GM12873 (cell line): Measurements from ENCODE around the gene TRPM1.

ENCODE experiments used
- TF ChIP-seq, protein P1 (sequence below): IDR thresholded peaks from 2 replicates; pipeline ENCODE4 v1.5.1; 2012; ENCODE audit warnings: low read depth, mild to moderate bottlenecking, moderate library complexity, low read length, control low read depth; ENCODE audit not compliant: insufficient read depth; ENCODE audit errors: missing control alignments

The TRPM1 gene

DNA sequence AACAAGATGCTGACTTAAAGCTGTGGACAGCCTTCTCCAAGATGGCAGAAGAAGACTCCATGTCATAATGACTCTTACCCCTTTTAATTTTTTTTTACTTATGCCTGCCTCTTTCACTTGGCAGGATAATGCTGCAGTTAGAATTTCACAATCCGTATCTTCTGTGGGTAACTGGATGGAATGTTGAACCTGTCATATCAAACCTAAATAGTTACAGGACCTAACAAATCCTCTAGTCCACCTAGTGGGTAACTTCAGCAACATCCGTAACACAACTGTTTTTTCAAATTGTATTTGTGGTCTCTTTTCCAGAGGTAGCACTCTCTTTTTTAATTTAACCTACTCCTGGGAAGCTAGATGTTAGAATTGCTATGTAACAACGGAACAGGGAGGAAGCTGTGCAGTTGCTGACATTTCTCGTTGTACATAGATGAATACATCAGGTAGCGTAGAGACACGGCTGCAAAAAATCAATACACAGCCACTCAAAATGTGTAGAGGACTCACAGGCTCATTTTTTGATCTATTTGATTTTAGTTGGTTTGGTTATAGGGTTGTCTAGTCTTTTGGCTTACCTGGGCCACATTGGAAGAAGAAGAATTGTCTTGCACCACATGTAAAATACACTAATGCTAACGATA is 43.9 kb upstream of the TRPM1 start:
- TF ChIP-seq, protein P1, sequence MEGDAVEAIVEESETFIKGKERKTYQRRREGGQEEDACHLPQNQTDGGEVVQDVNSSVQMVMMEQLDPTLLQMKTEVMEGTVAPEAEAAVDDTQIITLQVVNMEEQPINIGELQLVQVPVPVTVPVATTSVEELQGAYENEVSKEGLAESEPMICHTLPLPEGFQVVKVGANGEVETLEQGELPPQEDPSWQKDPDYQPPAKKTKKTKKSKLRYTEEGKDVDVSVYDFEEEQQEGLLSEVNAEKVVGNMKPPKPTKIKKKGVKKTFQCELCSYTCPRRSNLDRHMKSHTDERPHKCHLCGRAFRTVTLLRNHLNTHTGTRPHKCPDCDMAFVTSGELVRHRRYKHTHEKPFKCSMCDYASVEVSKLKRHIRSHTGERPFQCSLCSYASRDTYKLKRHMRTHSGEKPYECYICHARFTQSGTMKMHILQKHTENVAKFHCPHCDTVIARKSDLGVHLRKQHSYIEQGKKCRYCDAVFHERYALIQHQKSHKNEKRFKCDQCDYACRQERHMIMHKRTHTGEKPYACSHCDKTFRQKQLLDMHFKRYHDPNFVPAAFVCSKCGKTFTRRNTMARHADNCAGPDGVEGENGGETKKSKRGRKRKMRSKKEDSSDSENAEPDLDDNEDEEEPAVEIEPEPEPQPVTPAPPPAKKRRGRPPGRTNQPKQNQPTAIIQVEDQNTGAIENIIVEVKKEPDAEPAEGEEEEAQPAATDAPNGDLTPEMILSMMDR: peak; percentile 14

DNA sequence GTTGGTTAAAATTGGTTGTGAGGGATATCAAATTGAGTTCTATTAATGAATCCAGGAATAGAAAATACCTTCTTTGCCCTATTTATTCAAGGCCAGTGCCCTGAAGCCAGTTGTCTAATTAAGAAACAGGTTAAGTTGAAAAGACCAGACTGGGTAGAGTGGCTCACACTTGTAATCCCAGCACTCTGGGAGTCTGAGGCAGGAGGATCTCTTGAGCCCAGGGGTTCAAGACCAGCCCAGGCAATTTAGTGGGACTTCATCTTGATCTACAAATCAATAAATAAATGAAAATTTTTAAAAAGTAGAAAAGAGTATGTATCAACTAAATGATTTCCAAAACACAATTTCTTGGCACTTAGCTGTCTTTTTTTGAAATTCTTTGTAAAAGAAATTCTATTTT is 40.3 kb upstream of the TRPM1 start:
- TF ChIP-seq, protein P1: no peak

DNA sequence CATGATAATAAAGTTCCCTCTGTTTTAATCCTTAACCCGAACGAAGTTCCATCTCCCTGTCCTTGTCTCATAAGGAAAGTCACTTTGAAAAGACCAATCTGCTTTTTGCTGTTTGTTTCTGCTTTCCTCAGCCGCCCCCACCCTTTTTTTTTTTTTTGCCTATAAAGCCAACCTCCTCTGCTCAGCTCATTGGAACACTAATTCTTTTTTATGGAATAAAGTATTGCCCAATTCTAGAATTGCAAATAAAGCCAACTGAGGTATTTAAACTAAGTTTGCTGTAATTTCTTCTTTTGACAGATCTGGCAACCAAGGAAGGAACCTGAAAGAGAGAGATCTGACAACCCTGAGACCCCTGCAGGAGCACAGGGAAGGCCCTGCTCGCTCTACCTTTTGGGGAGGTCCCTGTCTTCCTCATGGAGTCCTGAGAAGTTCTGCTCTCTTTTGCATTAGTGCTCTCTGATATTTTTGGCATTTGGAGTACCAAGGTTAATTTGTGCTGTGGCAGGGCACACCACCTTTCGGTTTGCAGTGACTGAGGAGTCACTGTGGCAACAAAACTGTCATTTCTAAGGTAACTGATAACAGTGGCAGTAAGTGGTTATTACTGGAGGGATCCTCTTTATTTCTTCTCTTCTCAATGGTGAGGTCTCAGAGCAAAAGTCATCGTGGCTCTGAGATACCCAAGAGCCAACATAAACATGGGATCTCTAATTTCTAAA is 35.2 kb upstream of the TRPM1 start:
- TF ChIP-seq, protein P1: no peak

DNA sequence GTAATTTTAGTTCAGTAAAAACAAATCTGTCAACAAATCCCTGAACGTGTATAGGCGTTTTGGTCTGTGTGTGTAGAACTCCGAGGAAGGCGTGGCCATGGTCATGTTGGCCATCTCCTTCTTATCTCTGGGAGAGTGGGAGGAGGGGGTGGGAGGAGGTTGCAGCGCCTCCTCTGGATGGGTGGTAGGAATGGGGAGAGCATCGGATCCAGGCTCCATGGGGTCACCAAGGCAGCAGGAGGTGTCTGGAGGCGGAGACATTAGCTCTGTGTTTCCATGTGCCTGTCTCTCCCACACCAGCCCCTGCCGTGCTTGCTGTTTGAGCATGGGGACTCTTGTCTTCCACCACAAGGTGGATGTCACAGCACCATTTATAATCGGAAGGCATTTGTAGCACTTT is 34.5 kb upstream of the TRPM1 start:
- TF ChIP-seq, protein P1: no peak

DNA sequence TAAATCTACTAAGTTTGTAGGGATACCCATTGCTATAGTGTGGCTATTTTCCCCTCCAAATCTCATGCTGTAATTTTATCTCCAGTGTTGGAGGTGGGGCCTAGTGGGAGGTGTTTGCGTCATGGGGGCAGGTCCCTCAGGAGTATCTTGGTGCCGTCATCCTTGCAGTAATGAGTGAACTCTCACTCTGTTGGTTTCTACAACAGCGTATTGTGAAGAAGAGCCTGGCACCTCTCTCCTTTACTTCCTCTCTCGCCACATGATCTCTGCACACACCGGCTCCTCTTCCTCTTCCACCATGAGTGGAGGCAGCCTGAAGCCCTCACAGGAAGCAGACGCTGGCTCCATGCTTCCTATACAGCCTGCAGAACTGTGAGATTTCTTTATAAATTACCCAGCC is 34.0 kb upstream of the TRPM1 start:
- TF ChIP-seq, protein P1: no peak

DNA sequence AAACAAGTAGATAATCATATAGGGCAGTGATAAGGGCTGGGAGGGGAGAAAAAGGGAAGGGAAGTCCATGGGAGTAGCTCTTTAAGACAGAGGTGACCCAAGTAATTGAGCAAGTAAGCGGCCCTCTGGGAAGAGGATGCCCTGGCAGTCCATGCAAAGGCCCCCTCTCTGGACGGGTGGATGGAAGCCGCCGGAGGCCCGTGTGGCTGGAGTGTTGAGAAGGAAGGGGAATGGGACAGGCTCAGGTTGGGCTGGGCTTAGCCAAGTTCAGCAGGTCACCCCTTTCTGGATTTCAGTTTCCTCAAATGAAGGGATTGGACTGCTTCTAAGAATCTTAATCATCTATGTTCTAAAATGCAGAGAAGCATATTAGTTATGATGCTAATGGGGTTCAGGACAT is 32.4 kb upstream of the TRPM1 start:
- TF ChIP-seq, protein P1: no peak

DNA sequence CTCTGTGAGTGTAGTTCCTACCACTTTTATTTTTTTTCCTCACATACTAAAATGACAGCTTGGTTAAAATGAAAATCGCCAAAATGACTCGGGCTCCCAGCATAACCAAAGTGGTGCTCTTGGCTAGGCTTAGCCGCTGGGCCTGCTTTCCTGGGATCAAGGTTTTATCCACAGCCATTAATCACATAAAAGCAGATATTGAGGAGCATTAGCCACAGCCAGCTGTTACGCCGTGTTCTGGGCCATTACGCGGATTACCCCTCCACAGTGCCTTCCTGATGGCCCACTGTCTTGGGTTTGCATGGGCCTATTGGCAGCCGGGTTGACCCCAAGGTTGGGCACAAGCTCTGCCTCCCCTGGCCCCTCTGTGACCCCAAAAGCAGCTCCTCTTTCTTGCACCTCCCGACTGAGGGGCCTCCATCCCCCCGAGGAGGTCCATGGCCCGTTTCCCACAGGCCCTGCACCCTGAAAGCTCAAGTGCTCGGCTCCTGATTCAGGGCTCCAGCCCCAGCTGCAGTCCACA is 30.4 kb upstream of the TRPM1 start:
- TF ChIP-seq, protein P1: no peak
